ENCODE measurements around the gene FLAD1. TPM values are rescaled to one million over a fixed set of nuclear protein-coding genes. Genes with fewer than 3 reads are reported as not detected.

The FLAD1 gene
- total and polyA plus RNA-seq, 7 donors: 17.5 to 36.5 (median 22.8) TPM

GRCh38 chr1:154945160-154945961 lies 37.8 kb upstream of the FLAD1 start:
- Histone ChIP-seq H3K36me3 (peaks cover 0 to 57% (median 25%) of the 10 kb centered on the region in 4 donors), H3K9me3 (no peaks in the 10 kb centered on the region), H3K4me3 (no peak overlapping the region), H3K27ac (peak overlapping the region in 1 of 4 donors; percentile 51), H3K4me1 (peaks cover 0 to 17% (median 6%) of the 10 kb centered on the region in 4 donors), H3K27me3 (no peaks in the 10 kb centered on the region)
- intact Hi-C loops (cut with DNase I): no loop called here
- DNase-seq: no peak
- WGBS, 2 donors: 84 to 88% methylated on average over 15 of the region's 15 CpGs
- TF ChIP-seq POLR2AphosphoS5 (IDR thresholded peaks at IDR 0.05): no peak

GRCh38 chr1:154945962-154946850 lies 36.9 kb upstream of the FLAD1 start:
- WGBS, 2 donors: 85 to 87% methylated on average over 17 of the region's 17 CpGs
- Histone ChIP-seq H3K4me1 (peaks cover 0 to 17% (median 6%) of the 10 kb centered on the region in 4 donors), H3K27me3 (no peaks in the 10 kb centered on the region), H3K9me3 (no peaks in the 10 kb centered on the region), H3K36me3 (peaks cover 7 to 65% (median 34%) of the 10 kb centered on the region in 4 donors), H3K27ac (no peak overlapping the region), H3K4me3 (no peak overlapping the region)
- intact Hi-C loops (cut with DNase I): no loop called here
- no peak for DNase-seq
- no peak for TF ChIP-seq CTCF (IDR thresholded peaks at IDR 0.05)

GRCh38 chr1:154948079-154948478 lies 35.1 kb upstream of the FLAD1 start:
- H3K36me3 ChIP-seq: peaks cover 8 to 71% (median 38%) of the 10 kb centered on the region in 4 donors
- DNase-seq: no peak
- intact Hi-C loops (cut with DNase I): no loop called here
- peaks cover 0 to 28% (median 16%) of the 10 kb centered on the region in 4 donors for H3K4me1 ChIP-seq
- no peak overlapping the region for H3K27ac ChIP-seq
- no peaks in the 10 kb centered on the region for H3K27me3 ChIP-seq
- WGBS, 2 donors: 96 to 97% methylated on average over 11 of the region's 11 CpGs
- no peak for TF ChIP-seq POLR2AphosphoS5 (IDR thresholded peaks at IDR 0.05)
- no peak for TF ChIP-seq POLR2A (IDR thresholded peaks at IDR 0.05)
- TF ChIP-seq CTCF (IDR thresholded peaks at IDR 0.05): no peak
- TF ChIP-seq EP300 (IDR thresholded peaks at IDR 0.05): no peak
- H3K9me3 ChIP-seq: no peaks in the 10 kb centered on the region
- no peak overlapping the region for H3K4me3 ChIP-seq

- intact Hi-C loops (cut with DNase I): no loop called here
- H3K9me3 ChIP-seq: no peaks in the 10 kb centered on the region
- peak overlapping the region in 1 of 4 donors; percentile 14 for H3K27ac ChIP-seq
- 49 to 77% methylated on average over 15 of the region's 15 CpGs for WGBS, 2 donors
- no peak for DNase-seq
- TF ChIP-seq POLR2A (IDR thresholded peaks at IDR 0.05) (no peak), POLR2AphosphoS5 (IDR thresholded peaks at IDR 0.05) (no peak), CTCF (IDR thresholded peaks at IDR 0.05) (no peak), EP300 (IDR thresholded peaks at IDR 0.05) (no peak)
- H3K4me1 ChIP-seq: peaks cover 0 to 51% (median 47%) of the 10 kb centered on the region in 4 donors
- no peak overlapping the region for H3K4me3 ChIP-seq
- H3K27me3 ChIP-seq: no peaks in the 10 kb centered on the region
- peaks cover 8 to 43% (median 25%) of the 10 kb centered on the region in 4 donors for H3K36me3 ChIP-seq
Measured at GRCh38 chr1:154951901-154952657, 31.1 kb upstream of the FLAD1 start.
